ENCODE measurements around the gene GRIFIN.

- TF ChIP-seq CTCF (IDR thresholded peaks at IDR 0.05; ENCODE audit: poor library complexity), result no peak
- TF ChIP-seq EZH2 (IDR thresholded peaks at IDR 0.05; ENCODE audit: borderline replicate concordance), result no peak
These were observed 46.7 kb upstream of the GRIFIN start for GRCh38 chr7:2522780-2523433.

Measured in hepatocyte (in vitro differentiated cells).